HCT116 (cell line): ENCODE results near the gene CTNND2. TPM values are rescaled to one million over a fixed set of nuclear protein-coding genes. Genes with fewer than 3 reads are reported as not detected.

Source experiments
- ATAC-seq: fragments of 200-7000 bp; cut with Tn5 transposase; 2 replicates; pipeline ENCODE4 v1.9.1; 2020; ENCODE audit warnings: mild to moderate bottlenecking, moderate library complexity
- BruUV-seq: library from RNA; stranded (reverse); fragments of 400-500 nt; replicated peaks from 2 replicates; lab custom pipeline; 2021; lab: Mats Ljungman, UMichigan
- CTCF ChIA-PET: fragments of 300-600 bp; sonication (Branson Sonifier 250); formaldehyde crosslinking; loops from one replicate; lab custom pipeline; 2021; ENCODE audit warnings: antibody characterized with exemption; lab: Charles Lee
- POLR2A ChIA-PET: fragments of 300-600, 350-600 bp; sonication (Branson Sonifier 250); formaldehyde crosslinking; loops from one replicate; lab custom pipeline; 2021; ENCODE audit warnings: antibody characterized with exemption; lab: Charles Lee
- RAD21 ChIA-PET, 2 experiments: fragments of 300-600 bp; sonication (Branson Sonifier 250); formaldehyde crosslinking; loops; one replicate each; lab custom pipeline; 2023; ENCODE audit warnings: low total read pairs in 2 of 2; ENCODE audit not compliant: uncharacterized antibody in 2 of 2, unreplicated experiment in 2 of 2, low non-redundant PET in 1 of 2; lab: Charles Lee
- DNase-seq: peaks from one replicate; pipeline ENCODE4 v3.0.0-alpha.2; 2010; ENCODE audit warnings: low read depth, low spot score
- H2AFZ ChIP-seq: fragments of 200-600 bp; shearing (Covaris generic), sonication (generic); 2 replicates; pipeline ENCODE4 v1.6.1; 2017; ENCODE audit warnings: low read depth, mixed run types, mixed read lengths, antibody characterized with exemption, low read length; ENCODE audit not compliant: poor library complexity, severe bottlenecking
- H3K27ac ChIP-seq: 2 replicates; pipeline ENCODE4 v1.5.1; 2012; ENCODE audit warnings: low read depth, low read length
- H3K27me3 ChIP-seq: fragments of 200-600 bp; sonication (generic); 2 replicates; pipeline ENCODE4 v1.6.1; 2016; ENCODE audit warnings: mixed run types, low read length, mixed read lengths; ENCODE audit not compliant: insufficient read depth
- H3K36me3 ChIP-seq, 2 experiments: fragments of 200-500 bp in 1 of 2; fragments of 200-600 bp in 1 of 2; sonication (Bioruptor generic) in 1 of 2; sonication (generic) in 1 of 2; 2 replicates each; pipeline versions ENCODE4 v1.5.1 to v1.6.1; 2014 to 2016; ENCODE audit warnings: low read length in 2 of 2, inconsistent platforms in 1 of 2, mixed read lengths in 1 of 2, mixed run types in 1 of 2; ENCODE audit not compliant: insufficient read depth in 2 of 2, control insufficient read depth in 1 of 2
- H3K4me1 ChIP-seq, 2 experiments: fragments of 200-600 bp in 1 of 2; sonication (generic) in 1 of 2; 2 replicates each; pipeline versions ENCODE4 v1.5.1 to v1.6.1; 2012 to 2017; ENCODE audit warnings: low read length in 2 of 2, inconsistent platforms in 1 of 2, mild to moderate bottlenecking in 1 of 2, mixed read lengths in 1 of 2, mixed run types in 1 of 2, moderate library complexity in 1 of 2; ENCODE audit not compliant: insufficient read depth in 2 of 2, control insufficient read depth in 1 of 2
- H3K4me2 ChIP-seq: fragments of 200-600 bp; sonication (generic); 2 replicates; pipeline ENCODE4 v1.6.1; 2017; ENCODE audit warnings: mixed run types, low read length, mixed read lengths
- H3K4me3 ChIP-seq, 2 experiments: fragments of 200-600 bp in 1 of 2; sonication (generic) in 1 of 2; replicated peaks in 1 of 2; 2 replicates each; pipeline ENCODE4 v1.5.1; 2011 to 2016; ENCODE audit warnings: low read length in 2 of 2, control low read depth in 1 of 2, low read depth in 1 of 2, mild to moderate bottlenecking in 1 of 2, mixed read lengths in 1 of 2, mixed run types in 1 of 2
- H3K79me2 ChIP-seq: fragments of 200-600 bp; sonication (generic); 2 replicates; pipeline ENCODE4 v1.6.1; 2017; ENCODE audit warnings: mild to moderate bottlenecking, mixed run types, low read length, moderate library complexity, mixed read lengths; ENCODE audit not compliant: insufficient read depth
- H3K9ac ChIP-seq: fragments of 200-600 bp; sonication (generic); 2 replicates; pipeline ENCODE4 v1.6.1; 2016; ENCODE audit warnings: low read length, mixed read lengths
- H3K9me2 ChIP-seq: fragments of 200-600 bp; sonication (generic), shearing (Covaris generic); 2 replicates; pipeline ENCODE4 v1.6.1; 2017; ENCODE audit warnings: mixed run types, mild to moderate bottlenecking, moderate library complexity; ENCODE audit not compliant: insufficient read depth
- H3K9me3 ChIP-seq, 2 experiments: fragments of 200-500 bp in 1 of 2; fragments of 200-600 bp in 1 of 2; sonication (Bioruptor generic) in 1 of 2; sonication (generic) in 1 of 2; 2 replicates each; pipeline ENCODE4 v1.6.1; 2014 to 2017; ENCODE audit warnings: low read length in 2 of 2, mixed read lengths in 2 of 2, inconsistent platforms in 1 of 2, low read depth in 1 of 2, mild to moderate bottlenecking in 1 of 2, mixed run types in 1 of 2, moderate library complexity in 1 of 2; ENCODE audit not compliant: control insufficient read depth in 1 of 2, insufficient read depth in 1 of 2
- H4K20me1 ChIP-seq: fragments of 200-600 bp; sonication (generic), shearing (Covaris generic); 2 replicates; pipeline ENCODE4 v1.6.1; 2017; ENCODE audit warnings: mixed run types, mild to moderate bottlenecking, moderate library complexity; ENCODE audit not compliant: insufficient read depth
- CBX3 ChIP-seq: IDR thresholded peaks from 2 replicates; pipeline ENCODE4 v1.6.1; 2012; ENCODE audit warnings: low read depth
- EGR1 ChIP-seq: IDR thresholded peaks from 2 replicates; pipeline ENCODE4 v1.6.1; 2012; ENCODE audit warnings: low read depth
- ELF1 ChIP-seq: IDR thresholded peaks from 2 replicates; pipeline ENCODE4 v1.6.1; 2012; ENCODE audit warnings: low read depth, borderline replicate concordance
- EZH2 ChIP-seq: fragments of 200-600 bp; sonication (generic); IDR thresholded peaks from 2 replicates; pipeline ENCODE4 v1.6.1; 2017; ENCODE audit warnings: antibody characterized with exemption, mixed run types
- EZH2phosphoT487 ChIP-seq: fragments of 200-600 bp; IDR thresholded peaks from 2 replicates; pipeline ENCODE4 v1.6.1; 2018; ENCODE audit warnings: antibody characterized with exemption, borderline replicate concordance
- MAX ChIP-seq: IDR thresholded peaks from 2 replicates; pipeline ENCODE4 v1.6.1; 2012
- POLR2A ChIP-seq: IDR thresholded peaks from 2 replicates; pipeline ENCODE4 v1.7.0; 2011; ENCODE audit warnings: borderline replicate concordance; ENCODE audit not compliant: insufficient read depth, insufficient read length; ENCODE audit errors: extremely low read depth
- POLR2AphosphoS5 ChIP-seq: IDR thresholded peaks from 2 replicates; pipeline ENCODE4 v1.6.1; 2011; ENCODE audit warnings: mild to moderate bottlenecking, low read depth, low read length, moderate library complexity
- RAD21 ChIP-seq: IDR thresholded peaks from 2 replicates; pipeline ENCODE4 v1.6.1; 2012; ENCODE audit warnings: low read depth, mild to moderate bottlenecking
- YY1 ChIP-seq: IDR thresholded peaks from 2 replicates; pipeline ENCODE4 v1.6.1; 2011; ENCODE audit warnings: low read length, low read depth, moderate library complexity, mild to moderate bottlenecking; ENCODE audit not compliant: insufficient replicate concordance; ENCODE audit errors: extremely low read depth
- ZBTB33 ChIP-seq: IDR thresholded peaks from 2 replicates; pipeline ENCODE4 v1.6.1; 2011; ENCODE audit warnings: mild to moderate bottlenecking, low read length, moderate library complexity; ENCODE audit not compliant: insufficient replicate concordance; ENCODE audit errors: extremely low read depth
- intact Hi-C: fragments of 100-400 bp; cut with micrococcal nuclease; formaldehyde crosslinking; loops from 2 replicates; pipeline ENCODE4 v1.10.0; 2022
- total RNA-seq: library from RNA; stranded (reverse); gene quantifications from one replicate; pipeline ENCODE4 v1.2.1, GENCODE V29; 2021; ENCODE audit not compliant: unreplicated experiment
- TF ChIP-seq, protein P1 (sequence below), 3 experiments: fragments of 200-600 bp in 1 of 3; sonication (generic) in 1 of 3; IDR thresholded peaks in 2 of 3; conservative IDR thresholded peaks in 1 of 3; 2 replicates each; pipeline ENCODE4 v1.5.1; 2012 to 2017; ENCODE audit warnings: low read depth in 2 of 3, low read length in 2 of 3, antibody characterized with exemption in 1 of 3, borderline replicate concordance in 1 of 3, control low read depth in 1 of 3, mild to moderate bottlenecking in 1 of 3, mixed read lengths in 1 of 3, mixed run types in 1 of 3, moderate library complexity in 1 of 3; ENCODE audit not compliant: insufficient read depth in 1 of 3

The CTNND2 gene
- total RNA-seq, 1 experiment from 2014 or later: not detected

DNA sequence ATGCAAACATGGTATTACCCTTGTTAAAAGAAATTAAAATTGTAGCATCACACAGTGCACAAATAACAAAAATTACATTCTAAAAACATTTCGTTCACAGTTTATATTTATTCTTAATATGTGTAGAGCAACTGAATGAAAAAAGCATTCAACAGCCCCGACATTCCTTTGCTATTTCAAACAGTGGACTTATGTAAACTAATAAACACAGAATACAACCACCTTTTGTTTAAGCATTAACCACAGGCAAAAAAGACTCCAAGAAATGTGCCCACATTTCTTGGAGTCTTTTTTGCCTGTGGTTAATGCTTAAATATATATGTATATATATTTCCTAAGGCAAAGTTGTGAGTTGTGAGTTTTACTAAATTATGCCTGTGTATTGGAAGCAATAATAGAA is 610.7 kb downstream of the CTNND2 start:
- no peaks in the 10 kb centered on the region for H3K9me2 ChIP-seq
- no peak overlapping the region for H2AFZ ChIP-seq
- no peak overlapping the region for H3K4me2 ChIP-seq
- RAD21 ChIA-PET: no interaction called here
- intact Hi-C loops: no loop called here
- no peaks in the 10 kb centered on the region for H3K9me3 ChIP-seq
- DNase-seq: no peak
- no peak overlapping the region for H3K9ac ChIP-seq
- H3K27ac ChIP-seq: no peak overlapping the region
- TF ChIP-seq, protein P1, sequence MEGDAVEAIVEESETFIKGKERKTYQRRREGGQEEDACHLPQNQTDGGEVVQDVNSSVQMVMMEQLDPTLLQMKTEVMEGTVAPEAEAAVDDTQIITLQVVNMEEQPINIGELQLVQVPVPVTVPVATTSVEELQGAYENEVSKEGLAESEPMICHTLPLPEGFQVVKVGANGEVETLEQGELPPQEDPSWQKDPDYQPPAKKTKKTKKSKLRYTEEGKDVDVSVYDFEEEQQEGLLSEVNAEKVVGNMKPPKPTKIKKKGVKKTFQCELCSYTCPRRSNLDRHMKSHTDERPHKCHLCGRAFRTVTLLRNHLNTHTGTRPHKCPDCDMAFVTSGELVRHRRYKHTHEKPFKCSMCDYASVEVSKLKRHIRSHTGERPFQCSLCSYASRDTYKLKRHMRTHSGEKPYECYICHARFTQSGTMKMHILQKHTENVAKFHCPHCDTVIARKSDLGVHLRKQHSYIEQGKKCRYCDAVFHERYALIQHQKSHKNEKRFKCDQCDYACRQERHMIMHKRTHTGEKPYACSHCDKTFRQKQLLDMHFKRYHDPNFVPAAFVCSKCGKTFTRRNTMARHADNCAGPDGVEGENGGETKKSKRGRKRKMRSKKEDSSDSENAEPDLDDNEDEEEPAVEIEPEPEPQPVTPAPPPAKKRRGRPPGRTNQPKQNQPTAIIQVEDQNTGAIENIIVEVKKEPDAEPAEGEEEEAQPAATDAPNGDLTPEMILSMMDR (IDR thresholded peaks at IDR 0.05 in 2 of 3, conservative IDR thresholded peaks at IDR 0.05 in 1 of 3; ENCODE audit: borderline replicate concordance in 1 of 3, insufficient read depth in 1 of 3, low read depth in 2 of 3, low read length in 2 of 3): no peak
- no peak for TF ChIP-seq RAD21
- no peak for TF ChIP-seq ZBTB33
- TF ChIP-seq YY1: no peak
- no peak for TF ChIP-seq EZH2
- TF ChIP-seq ELF1: no peak
- TF ChIP-seq POLR2A: no peak
- TF ChIP-seq EZH2phosphoT487: no peak
- TF ChIP-seq MAX: no peak
- no peak for TF ChIP-seq EGR1
- TF ChIP-seq POLR2AphosphoS5: no peak
- TF ChIP-seq CBX3: no peak
- no peaks in the 10 kb centered on the region for H3K79me2 ChIP-seq
- H3K27me3 ChIP-seq: no peaks in the 10 kb centered on the region
- no TSS peak for BruUV-seq
- no peaks in the 10 kb centered on the region for H4K20me1 ChIP-seq
- no peak for ATAC-seq
- H3K4me3 ChIP-seq: no peak overlapping the region
- no peaks in the 10 kb centered on the region for H3K4me1 ChIP-seq
- H3K36me3 ChIP-seq: no peaks in the 10 kb centered on the region
- POLR2A ChIA-PET: no interaction called here
- CTCF ChIA-PET: no interaction called here
